GM19467 (cell line): ENCODE results near the gene SPATS2L.

ENCODE experiments used
- ATAC-seq: cut with Tn5 transposase; IDR thresholded peaks from one replicate; pipeline ENCODE4 v1.9.1; 2021; ENCODE audit warnings: mild to moderate bottlenecking, moderate library complexity; ENCODE audit not compliant: unreplicated experiment

SPATS2L gene

GRCh38 chr2:200490001-200490400 lies 183.5 kb downstream of the SPATS2L start:
- ATAC-seq: no peak

- ATAC-seq: no peak
Observed at GRCh38 chr2:200492656-200493055, 186.2 kb downstream of the SPATS2L start.

- no peak for ATAC-seq
Observed at GRCh38 chr2:200494048-200494447, 187.6 kb downstream of the SPATS2L start.

GRCh38 chr2:200496696-200497095 lies 190.2 kb downstream of the SPATS2L start:
- ATAC-seq: no peak

GRCh38 chr2:200498402-200499162 lies 192.1 kb downstream of the SPATS2L start:
- no peak for ATAC-seq

GRCh38 chr2:200502196-200502595 lies 195.7 kb downstream of the SPATS2L start:
- no peak for ATAC-seq

- no peak for ATAC-seq
Observed at GRCh38 chr2:200506679-200507078, 200.2 kb downstream of the SPATS2L start.

GRCh38 chr2:200507179-200507578 lies 200.7 kb downstream of the SPATS2L start:
- ATAC-seq: no peak

- ATAC-seq: peak; percentile 5
Observed at GRCh38 chr2:200509235-200509611, 202.7 kb downstream of the SPATS2L start.

GRCh38 chr2:200509612-200510433 lies 203.3 kb downstream of the SPATS2L start, which contains the start of gene KCTD18:
Gene KCTD18, minus strand, starts transcription at chr2:200510068. Its CDS starts 3,052 bp downstream, at chr2:200507016.
- peak; percentile 99 for ATAC-seq

- no peak for ATAC-seq
Observed at GRCh38 chr2:200515155-200515554, 208.7 kb downstream of the SPATS2L start.

GRCh38 chr2:200523158-200523557 lies 216.7 kb downstream of the SPATS2L start:
- ATAC-seq: no peak

- no peak for ATAC-seq
Observed at GRCh38 chr2:200523604-200524003, 217.1 kb downstream of the SPATS2L start.

- no peak for ATAC-seq
Observed at GRCh38 chr2:200525066-200525465, 218.6 kb downstream of the SPATS2L start.

- ATAC-seq: no peak
Observed at GRCh38 chr2:200525551-200525881, 219.0 kb downstream of the SPATS2L start.

GRCh38 chr2:200525882-200526651 lies 219.6 kb downstream of the SPATS2L start, which contains the start of gene SGO2:
Gene SGO2, plus strand, starts transcription at chr2:200526207. Its CDS starts 6,769 bp downstream, at chr2:200532976.
- ATAC-seq: peak; percentile 100

GRCh38 chr2:200528228-200528627 lies 221.7 kb downstream of the SPATS2L start:
- ATAC-seq: no peak
